ENCODE data around the gene NEURL1B. TPM values are rescaled to one million over a fixed set of nuclear protein-coding genes. Genes with fewer than 3 reads are reported as not detected.

NEURL1B gene
- total RNA-seq, 2 experiments from 2014 or later = 0.32 to 0.57 TPM

DNA sequence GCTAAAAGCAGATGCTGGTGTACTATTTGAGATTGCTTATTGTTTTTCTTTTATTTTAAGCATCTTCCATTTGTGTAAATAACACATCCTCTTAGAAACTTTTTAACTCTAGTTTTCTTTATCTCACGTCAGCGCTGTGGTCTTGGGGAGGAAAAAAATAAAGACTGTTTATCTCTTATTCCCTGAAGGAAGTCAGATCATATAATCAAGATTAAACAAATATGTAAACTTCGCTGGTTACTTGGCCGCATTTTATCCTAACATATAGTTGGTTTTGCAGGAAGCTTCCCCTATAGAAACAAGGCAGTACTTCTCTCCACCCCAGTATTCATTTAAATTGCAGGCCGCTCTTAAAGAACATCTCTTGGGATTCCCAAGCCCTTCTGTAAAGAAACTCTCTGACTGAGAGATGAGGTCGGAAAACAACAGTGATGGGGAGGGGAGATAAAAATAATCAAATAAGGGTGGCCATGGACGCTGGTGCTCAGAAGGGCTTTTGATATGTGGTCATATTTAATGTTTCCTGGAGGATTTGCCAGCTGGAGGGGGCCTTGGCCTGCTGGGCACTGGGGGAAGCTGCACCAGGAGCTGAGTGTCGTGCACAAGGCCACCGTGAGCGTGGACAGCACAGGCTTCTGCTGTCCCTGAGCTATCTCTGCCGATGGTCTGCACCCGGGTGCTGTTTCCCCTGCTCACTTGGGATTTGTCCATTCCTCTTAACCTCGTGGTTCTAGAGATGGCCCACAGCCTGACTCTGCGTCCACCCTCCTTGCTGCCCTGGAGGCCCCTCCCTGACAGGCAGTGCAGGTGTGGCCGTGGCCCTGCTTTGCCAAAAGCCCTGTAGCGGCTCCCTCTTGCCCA is 23.8 kb downstream of the NEURL1B start:
- Histone ChIP-seq H3K4me1 (ENCODE audit: insufficient read depth, low read length, poor library complexity, severe bottlenecking) (no peaks in the 10 kb centered on the region), H3K4me2 (ENCODE audit: low read length) (no peak overlapping the region), H3K4me3 (ENCODE audit: low read depth, low read length, poor library complexity, severe bottlenecking) (no peak overlapping the region), H3K9me2 (ENCODE audit: insufficient read depth, low read length) (no peaks in the 10 kb centered on the region), H2AFZ (ENCODE audit: low read length) (no peak overlapping the region), H3K9me3 (ENCODE audit: low read length) (no peaks in the 10 kb centered on the region), H4K20me1 (ENCODE audit: insufficient read depth, low read length) (no peaks in the 10 kb centered on the region), H3K27ac (ENCODE audit: low read depth, low read length, poor library complexity, severe bottlenecking) (no peak overlapping the region), H3K79me2 (ENCODE audit: insufficient read depth, low read depth, low read length) (no peaks in the 10 kb centered on the region), H3K36me3 (ENCODE audit: insufficient read depth, low read length) (no peaks in the 10 kb centered on the region)
- DNase-seq (ENCODE audit: low spot score) = no peak
- no TSS peak for BruUV-seq (replicated peaks)
- TF ChIP-seq, protein P1, sequence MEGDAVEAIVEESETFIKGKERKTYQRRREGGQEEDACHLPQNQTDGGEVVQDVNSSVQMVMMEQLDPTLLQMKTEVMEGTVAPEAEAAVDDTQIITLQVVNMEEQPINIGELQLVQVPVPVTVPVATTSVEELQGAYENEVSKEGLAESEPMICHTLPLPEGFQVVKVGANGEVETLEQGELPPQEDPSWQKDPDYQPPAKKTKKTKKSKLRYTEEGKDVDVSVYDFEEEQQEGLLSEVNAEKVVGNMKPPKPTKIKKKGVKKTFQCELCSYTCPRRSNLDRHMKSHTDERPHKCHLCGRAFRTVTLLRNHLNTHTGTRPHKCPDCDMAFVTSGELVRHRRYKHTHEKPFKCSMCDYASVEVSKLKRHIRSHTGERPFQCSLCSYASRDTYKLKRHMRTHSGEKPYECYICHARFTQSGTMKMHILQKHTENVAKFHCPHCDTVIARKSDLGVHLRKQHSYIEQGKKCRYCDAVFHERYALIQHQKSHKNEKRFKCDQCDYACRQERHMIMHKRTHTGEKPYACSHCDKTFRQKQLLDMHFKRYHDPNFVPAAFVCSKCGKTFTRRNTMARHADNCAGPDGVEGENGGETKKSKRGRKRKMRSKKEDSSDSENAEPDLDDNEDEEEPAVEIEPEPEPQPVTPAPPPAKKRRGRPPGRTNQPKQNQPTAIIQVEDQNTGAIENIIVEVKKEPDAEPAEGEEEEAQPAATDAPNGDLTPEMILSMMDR (conservative IDR thresholded peaks at IDR 0.05; ENCODE audit: low read length) = no peak
- no peak for TF ChIP-seq EZH2phosphoT487 (IDR thresholded peaks at IDR 0.05; ENCODE audit: borderline replicate concordance, low read depth, low read length)
- CTCF ChIA-PET (ENCODE audit: unreplicated experiment) = no interaction called here
- POLR2A ChIA-PET = no interaction called here
- intact Hi-C loops (cut with micrococcal nuclease; ENCODE audit: unreplicated experiment) = no loop called here

DNA sequence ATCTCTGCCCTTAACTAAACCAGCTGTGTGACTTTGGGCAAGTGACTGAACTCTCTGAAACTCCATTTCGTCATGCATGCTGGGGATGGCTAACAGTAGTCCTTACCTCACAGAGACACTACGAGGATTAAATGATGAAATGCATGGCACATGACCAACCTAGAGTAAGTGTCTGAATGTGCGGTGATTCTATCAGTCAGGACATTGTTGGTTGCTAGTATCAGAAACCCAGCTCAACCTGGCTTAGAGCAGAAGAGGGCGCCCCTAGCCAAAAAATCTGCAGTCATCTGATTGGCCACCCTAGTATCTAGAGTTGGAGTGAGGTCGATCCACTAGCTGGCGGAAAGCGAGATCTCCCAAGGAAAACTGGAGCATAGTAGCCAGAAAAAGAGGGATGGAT is 25.2 kb downstream of the NEURL1B start:
- ChIA-PET POLR2A (no interaction called here), CTCF (ENCODE audit: unreplicated experiment) (no interaction called here)
- no peaks in the 10 kb centered on the region for H3K79me2 ChIP-seq (ENCODE audit: insufficient read depth, low read depth, low read length)
- H4K20me1 ChIP-seq (ENCODE audit: insufficient read depth, low read length) = no peaks in the 10 kb centered on the region
- H3K27ac ChIP-seq (ENCODE audit: low read depth, low read length, poor library complexity, severe bottlenecking) = no peak overlapping the region
- no TSS peak for BruUV-seq (replicated peaks)
- H3K4me1 ChIP-seq (ENCODE audit: insufficient read depth, low read length, poor library complexity, severe bottlenecking) = no peaks in the 10 kb centered on the region
- H3K9me2 ChIP-seq (ENCODE audit: insufficient read depth, low read length) = no peaks in the 10 kb centered on the region
- H3K36me3 ChIP-seq (ENCODE audit: insufficient read depth, low read length) = no peaks in the 10 kb centered on the region
- intact Hi-C loops (cut with micrococcal nuclease; ENCODE audit: unreplicated experiment) = no loop called here
- H2AFZ ChIP-seq (ENCODE audit: low read length) = no peak overlapping the region
- H3K4me3 ChIP-seq (ENCODE audit: low read depth, low read length, poor library complexity, severe bottlenecking) = no peak overlapping the region
- H3K4me2 ChIP-seq (ENCODE audit: low read length) = no peak overlapping the region
- no peak for TF ChIP-seq EZH2phosphoT487 (IDR thresholded peaks at IDR 0.05; ENCODE audit: borderline replicate concordance, low read depth, low read length)
- TF ChIP-seq, protein P1 (conservative IDR thresholded peaks at IDR 0.05; ENCODE audit: low read length) = 0 out of 2 replicates have a peak, but pooled peaks have one; percentile 25
- DNase-seq (ENCODE audit: low spot score) = no peak
- H3K9me3 ChIP-seq (ENCODE audit: low read length) = no peaks in the 10 kb centered on the region
